Neural cell (in vitro differentiated cells): ENCODE results near the gene HIRIP3.

ENCODE experiments used
- CTCF ChIP-seq: fragments of 450-650 bp; IDR thresholded peaks from 2 replicates; pipeline ENCODE4 v1.5.1; 2014; ENCODE audit warnings: antibody characterized with exemption, mild to moderate bottlenecking, moderate library complexity; ENCODE audit not compliant: poor library complexity, severe bottlenecking
- TAF1 ChIP-seq: IDR thresholded peaks from 2 replicates; pipeline ENCODE4 v1.6.1; 2012; ENCODE audit warnings: low read depth

- TF ChIP-seq CTCF (no peak), TAF1 (no peak)
These were observed 7.4 kb upstream of the HIRIP3 start for GRCh38 chr16:30002614-30003346.
